ENCODE results near the gene DENND1A. TPM values are rescaled to one million over a fixed set of nuclear protein-coding genes. Genes with fewer than 3 reads are reported as not detected.
A peak's percentile ranks its signal among the peaks of the same experiment; 100 is the strongest.

DENND1A gene
- total and polyA plus RNA-seq, 2 of the 13 experiments (the other 11 are each of a cell fraction or from before 2014, with no cell fraction given): 14.8 to 30.1 TPM

DNA sequence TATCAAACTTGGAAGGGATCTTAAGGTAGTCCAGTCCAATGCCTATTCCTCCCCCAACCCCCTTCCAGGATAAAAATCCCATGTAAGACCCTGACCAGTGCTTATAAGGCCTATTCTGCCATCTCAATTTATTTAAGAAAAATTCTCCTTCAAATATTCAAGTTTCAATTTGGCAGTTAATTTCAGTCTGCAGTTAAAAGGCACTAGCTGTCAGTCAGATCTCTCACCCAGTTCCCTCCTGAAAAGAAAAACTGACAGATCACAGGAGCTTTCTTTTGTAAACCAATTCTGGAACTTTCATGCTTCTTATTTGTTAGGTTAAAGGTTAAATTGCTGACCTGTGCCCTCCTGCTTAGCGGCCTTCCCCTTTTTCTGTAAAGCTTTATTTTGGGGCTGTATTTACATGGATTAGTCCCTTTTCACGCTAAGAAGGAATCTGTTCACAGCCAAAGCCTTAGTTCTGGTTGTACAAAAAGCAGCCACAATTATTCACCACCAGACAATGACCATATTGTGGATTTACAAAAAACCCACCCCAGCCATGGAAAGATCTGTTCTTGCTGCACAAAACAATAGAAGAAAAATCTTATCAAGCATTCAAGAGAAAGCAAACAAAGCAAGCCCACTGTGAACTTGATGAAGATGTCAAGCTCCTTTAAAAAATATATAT lies 68.7 kb downstream of the DENND1A start:
- no peaks in the 10 kb centered on the region for H3K9me3 ChIP-seq (ENCODE audit: low read length)
- peaks cover 34% of the 10 kb centered on the region for H4K20me1 ChIP-seq (ENCODE audit: insufficient read depth, low read length)
- H3K79me2 ChIP-seq (ENCODE audit: insufficient read depth, low read length): peaks cover 29% of the 10 kb centered on the region
- H3K36me3 ChIP-seq (replicated peaks in 1 of 2; ENCODE audit: control insufficient read depth in 1 of 2, insufficient read depth in 2 of 2, low read length in 2 of 2): no peaks in the 10 kb centered on the region; a peak in 2 of 5 replicates
- H3K4me3 ChIP-seq (replicated peaks in 1 of 3; ENCODE audit: insufficient read depth in 1 of 3, low read depth in 2 of 3, low read length in 3 of 3): no peak overlapping the region
- no peak overlapping the region for H2AFZ ChIP-seq (ENCODE audit: low read length)
- peak overlapping the region; percentile 45 for H3K27ac ChIP-seq (ENCODE audit: extremely low read length, insufficient read depth, low read length)
- peak; percentile 39 for FAIRE-seq
- ATAC-seq: peak; percentile 37; the same call in 2 of the 3 replicates
- no peak overlapping the region for H3K9ac ChIP-seq (ENCODE audit: insufficient read depth, low read depth, low read length)
- BruUV-seq (replicated peaks): no TSS peak
- DNase-seq (ENCODE audit: low spot score): peak; percentile 35
- intact Hi-C loops (cut with micrococcal nuclease; ENCODE audit: unreplicated experiment): loop anchor here (2.0 kb wide), 1 partner anchor 68 kb away; no protein-coding TSS in a partner anchor
- peak overlapping the region; percentile 6 for H3K4me2 ChIP-seq (ENCODE audit: low read depth, low read length)
- WGBS (ENCODE audit: low lambda C conversion rate): 7% methylated on average over 2 of the region's 2 CpGs
- CTCF ChIA-PET (ENCODE audit: low intra/inter-chr PET ratio, low total read pairs): no interaction called here
- POLR2A ChIA-PET: no interaction called here
- in situ Hi-C loops (cut with HindIII; ENCODE audit: extremely low pct_ligation_motif_present, low pct_unique_long_range_greater_than_20kb): no loop called here
- peaks cover 59% of the 10 kb centered on the region for H3K4me1 ChIP-seq (ENCODE audit: insufficient read depth, low read length)
- no peaks in the 10 kb centered on the region for H3K27me3 ChIP-seq (ENCODE audit: control insufficient read depth in 1 of 2, insufficient read depth in 2 of 2, low read length in 2 of 2)
- TF ChIP-seq SCMH1 (CRISPR knock-in tag; IDR thresholded peaks at IDR 0.05; ENCODE audit: borderline replicate concordance): no peak
- TF ChIP-seq, protein P1, sequence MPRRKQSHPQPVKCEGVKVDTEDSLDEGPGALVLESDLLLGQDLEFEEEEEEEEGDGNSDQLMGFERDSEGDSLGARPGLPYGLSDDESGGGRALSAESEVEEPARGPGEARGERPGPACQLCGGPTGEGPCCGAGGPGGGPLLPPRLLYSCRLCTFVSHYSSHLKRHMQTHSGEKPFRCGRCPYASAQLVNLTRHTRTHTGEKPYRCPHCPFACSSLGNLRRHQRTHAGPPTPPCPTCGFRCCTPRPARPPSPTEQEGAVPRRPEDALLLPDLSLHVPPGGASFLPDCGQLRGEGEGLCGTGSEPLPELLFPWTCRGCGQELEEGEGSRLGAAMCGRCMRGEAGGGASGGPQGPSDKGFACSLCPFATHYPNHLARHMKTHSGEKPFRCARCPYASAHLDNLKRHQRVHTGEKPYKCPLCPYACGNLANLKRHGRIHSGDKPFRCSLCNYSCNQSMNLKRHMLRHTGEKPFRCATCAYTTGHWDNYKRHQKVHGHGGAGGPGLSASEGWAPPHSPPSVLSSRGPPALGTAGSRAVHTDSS (CRISPR knock-in tag; conservative IDR thresholded peaks at IDR 0.05): no peak
- TF ChIP-seq SIX4 (CRISPR knock-in tag; IDR thresholded peaks at IDR 0.05): no peak
- no peak for TF ChIP-seq ELF1 (CRISPR knock-in tag; IDR thresholded peaks at IDR 0.05)
- peak; percentile 57 for TF ChIP-seq BCL6 (CRISPR knock-in tag; IDR thresholded peaks at IDR 0.05)
- TF ChIP-seq HNRNPLL (IDR thresholded peaks at IDR 0.05; ENCODE audit: low read depth, low read length, poor library complexity, severe bottlenecking): no peak
- TF ChIP-seq ZNF747 (CRISPR knock-in tag; IDR thresholded peaks at IDR 0.05; ENCODE audit: borderline replicate concordance): no peak
- no peak for TF ChIP-seq ZNF660 (CRISPR knock-in tag; IDR thresholded peaks at IDR 0.05; ENCODE audit: borderline replicate concordance, low read depth)
- TF ChIP-seq THAP11 (CRISPR knock-in tag; IDR thresholded peaks at IDR 0.05): no peak
- TF ChIP-seq ZNF598 (CRISPR knock-in tag; IDR thresholded peaks at IDR 0.05; ENCODE audit: borderline replicate concordance): no peak
- no peak for TF ChIP-seq SOX6 (IDR thresholded peaks at IDR 0.05)
- peak; percentile 66 for TF ChIP-seq SOX6 (CRISPR knock-in tag; IDR thresholded peaks at IDR 0.05)
- TF ChIP-seq, protein P2, sequence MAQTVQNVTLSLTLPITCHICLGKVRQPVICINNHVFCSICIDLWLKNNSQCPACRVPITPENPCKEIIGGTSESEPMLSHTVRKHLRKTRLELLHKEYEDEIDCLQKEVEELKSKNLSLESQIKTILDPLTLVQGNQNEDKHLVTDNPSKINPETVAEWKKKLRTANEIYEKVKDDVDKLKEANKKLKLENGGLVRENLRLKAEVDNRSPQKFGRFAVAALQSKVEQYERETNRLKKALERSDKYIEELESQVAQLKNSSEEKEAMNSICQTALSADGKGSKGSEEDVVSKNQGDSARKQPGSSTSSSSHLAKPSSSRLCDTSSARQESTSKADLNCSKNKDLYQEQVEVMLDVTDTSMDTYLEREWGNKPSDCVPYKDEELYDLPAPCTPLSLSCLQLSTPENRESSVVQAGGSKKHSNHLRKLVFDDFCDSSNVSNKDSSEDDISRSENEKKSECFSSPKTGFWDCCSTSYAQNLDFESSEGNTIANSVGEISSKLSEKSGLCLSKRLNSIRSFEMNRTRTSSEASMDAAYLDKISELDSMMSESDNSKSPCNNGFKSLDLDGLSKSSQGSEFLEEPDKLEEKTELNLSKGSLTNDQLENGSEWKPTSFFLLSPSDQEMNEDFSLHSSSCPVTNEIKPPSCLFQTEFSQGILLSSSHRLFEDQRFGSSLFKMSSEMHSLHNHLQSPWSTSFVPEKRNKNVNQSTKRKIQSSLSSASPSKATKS (CRISPR knock-in tag; IDR thresholded peaks at IDR 0.05): no peak
- TF ChIP-seq HCFC1 (IDR thresholded peaks at IDR 0.05; ENCODE audit: low read depth, low read length): no peak
- TF ChIP-seq RARA (CRISPR knock-in tag; IDR thresholded peaks at IDR 0.05): 0 out of 2 replicates have a peak, but pooled peaks have one; percentile 22
- TF ChIP-seq, protein P3, sequence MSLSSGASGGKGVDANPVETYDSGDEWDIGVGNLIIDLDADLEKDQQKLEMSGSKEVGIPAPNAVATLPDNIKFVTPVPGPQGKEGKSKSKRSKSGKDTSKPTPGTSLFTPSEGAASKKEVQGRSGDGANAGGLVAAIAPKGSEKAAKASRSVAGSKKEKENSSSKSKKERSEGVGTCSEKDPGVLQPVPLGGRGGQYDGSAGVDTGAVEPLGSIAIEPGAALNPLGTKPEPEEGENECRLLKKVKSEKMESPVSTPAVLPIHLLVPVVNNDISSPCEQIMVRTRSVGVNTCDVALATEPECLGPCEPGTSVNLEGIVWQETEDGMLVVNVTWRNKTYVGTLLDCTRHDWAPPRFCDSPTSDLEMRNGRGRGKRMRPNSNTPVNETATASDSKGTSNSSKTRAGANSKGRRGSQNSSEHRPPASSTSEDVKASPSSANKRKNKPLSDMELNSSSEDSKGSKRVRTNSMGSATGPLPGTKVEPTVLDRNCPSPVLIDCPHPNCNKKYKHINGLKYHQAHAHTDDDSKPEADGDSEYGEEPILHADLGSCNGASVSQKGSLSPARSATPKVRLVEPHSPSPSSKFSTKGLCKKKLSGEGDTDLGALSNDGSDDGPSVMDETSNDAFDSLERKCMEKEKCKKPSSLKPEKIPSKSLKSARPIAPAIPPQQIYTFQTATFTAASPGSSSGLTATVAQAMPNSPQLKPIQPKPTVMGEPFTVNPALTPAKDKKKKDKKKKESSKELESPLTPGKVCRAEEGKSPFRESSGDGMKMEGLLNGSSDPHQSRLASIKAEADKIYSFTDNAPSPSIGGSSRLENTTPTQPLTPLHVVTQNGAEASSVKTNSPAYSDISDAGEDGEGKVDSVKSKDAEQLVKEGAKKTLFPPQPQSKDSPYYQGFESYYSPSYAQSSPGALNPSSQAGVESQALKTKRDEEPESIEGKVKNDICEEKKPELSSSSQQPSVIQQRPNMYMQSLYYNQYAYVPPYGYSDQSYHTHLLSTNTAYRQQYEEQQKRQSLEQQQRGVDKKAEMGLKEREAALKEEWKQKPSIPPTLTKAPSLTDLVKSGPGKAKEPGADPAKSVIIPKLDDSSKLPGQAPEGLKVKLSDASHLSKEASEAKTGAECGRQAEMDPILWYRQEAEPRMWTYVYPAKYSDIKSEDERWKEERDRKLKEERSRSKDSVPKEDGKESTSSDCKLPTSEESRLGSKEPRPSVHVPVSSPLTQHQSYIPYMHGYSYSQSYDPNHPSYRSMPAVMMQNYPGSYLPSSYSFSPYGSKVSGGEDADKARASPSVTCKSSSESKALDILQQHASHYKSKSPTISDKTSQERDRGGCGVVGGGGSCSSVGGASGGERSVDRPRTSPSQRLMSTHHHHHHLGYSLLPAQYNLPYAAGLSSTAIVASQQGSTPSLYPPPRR (CRISPR knock-in tag; IDR thresholded peaks at IDR 0.05; ENCODE audit: borderline replicate concordance): peak; percentile 76; the same call in 1 of the 2 replicates
- TF ChIP-seq ZNF577 (CRISPR knock-in tag; IDR thresholded peaks at IDR 0.05; ENCODE audit: borderline replicate concordance, low read depth): no peak
